NCI-H69 (cell line): ENCODE data around the gene FAM227B.
A peak's percentile ranks its signal among the peaks of the same experiment; 100 is the strongest.
"Not testable (repeated sequence)": the region's sequence is repeated elsewhere in the genome, so short reads cannot be mapped to it uniquely, and the experiment has no call there.

Source experiments
- DNase-seq: peaks from one replicate; lab custom pipeline; 2025; lab: John Stamatoyannopoulos, UW

Gene FAM227B

DNA sequence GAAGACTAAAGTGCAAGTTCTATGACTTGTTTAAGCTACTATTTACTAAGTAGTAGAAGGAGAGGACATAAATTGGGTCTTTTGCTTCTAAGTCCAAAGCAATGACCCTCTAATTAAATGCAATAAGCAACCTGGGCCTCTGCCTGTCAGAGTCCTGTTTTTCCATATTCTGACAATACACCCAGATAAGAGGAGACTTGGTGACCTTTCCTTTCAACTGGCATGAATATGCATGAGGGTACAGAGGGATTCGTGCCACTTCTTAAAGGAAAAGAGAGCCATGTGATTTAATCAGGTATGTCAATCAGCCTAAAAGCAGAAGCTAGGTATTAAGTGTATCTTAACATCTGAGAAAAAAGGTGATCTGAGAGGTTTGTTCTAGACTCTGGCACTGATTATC is 248.3 kb downstream of the FAM227B start:
- no peak for DNase-seq

DNA sequence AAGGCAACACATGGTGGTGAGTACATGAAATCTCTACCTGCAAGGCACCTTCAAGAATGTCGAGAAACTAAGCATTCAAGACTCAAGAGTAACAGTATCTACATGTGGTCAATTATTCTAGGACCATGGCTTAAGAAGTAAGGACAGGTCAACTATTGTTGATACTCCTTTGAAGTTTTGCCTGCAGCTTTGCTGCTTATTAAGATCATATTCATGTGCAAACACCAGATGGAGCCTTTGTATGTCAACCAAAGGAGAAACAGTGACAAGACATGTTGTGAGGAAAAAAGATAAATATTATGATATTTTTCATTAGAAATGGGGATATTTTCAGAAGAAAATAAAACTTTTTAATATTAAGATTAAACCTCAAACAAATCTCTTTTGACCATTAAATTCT is 249.8 kb downstream of the FAM227B start:
- peak; percentile 38 for DNase-seq

DNA sequence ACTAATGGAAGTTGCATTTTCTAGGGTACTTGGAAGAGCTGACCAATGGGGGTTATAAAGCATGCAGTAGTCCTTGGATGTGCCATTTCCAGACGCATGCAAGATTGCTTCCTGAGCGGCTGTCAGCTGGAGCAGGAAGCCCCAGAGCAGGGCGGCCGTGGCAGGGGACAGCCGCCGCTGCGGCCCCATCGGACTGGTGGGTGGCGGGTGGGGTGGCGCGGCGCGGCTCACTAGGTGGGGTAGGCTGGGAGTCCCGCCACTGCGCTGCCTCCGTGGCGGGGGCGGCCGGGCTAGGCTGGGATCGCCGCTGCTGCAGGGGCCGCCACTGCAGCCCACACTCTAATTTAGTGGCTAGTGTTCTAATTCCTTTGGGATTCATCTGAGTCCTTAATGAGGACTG is 254.1 kb downstream of the FAM227B start:
- DNase-seq, result no peak

DNA sequence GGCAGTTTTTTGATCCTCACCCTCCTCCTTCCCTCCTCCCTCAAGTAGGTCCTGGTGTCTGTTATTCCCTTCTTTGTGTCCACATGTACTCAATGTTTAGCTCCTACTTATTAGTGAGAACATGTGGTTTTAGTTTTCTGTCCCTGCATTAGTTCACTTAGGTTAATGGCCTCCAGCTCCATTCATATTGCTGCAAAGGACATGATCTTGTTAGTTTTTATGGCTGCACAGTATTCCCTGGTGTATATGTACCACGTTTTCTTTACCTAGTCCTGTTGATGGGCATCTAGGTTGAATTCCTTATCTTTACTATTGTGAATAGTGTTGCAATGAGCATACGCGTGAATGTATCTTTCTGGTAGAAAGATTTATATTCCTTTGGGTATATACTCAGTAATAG is 259.2 kb downstream of the FAM227B start:
- DNase-seq, result no peak

- not testable (repeated sequence) for DNase-seq
Measured at GRCh38 chr15:49354439-49354838, 266.2 kb downstream of the FAM227B start.

DNA sequence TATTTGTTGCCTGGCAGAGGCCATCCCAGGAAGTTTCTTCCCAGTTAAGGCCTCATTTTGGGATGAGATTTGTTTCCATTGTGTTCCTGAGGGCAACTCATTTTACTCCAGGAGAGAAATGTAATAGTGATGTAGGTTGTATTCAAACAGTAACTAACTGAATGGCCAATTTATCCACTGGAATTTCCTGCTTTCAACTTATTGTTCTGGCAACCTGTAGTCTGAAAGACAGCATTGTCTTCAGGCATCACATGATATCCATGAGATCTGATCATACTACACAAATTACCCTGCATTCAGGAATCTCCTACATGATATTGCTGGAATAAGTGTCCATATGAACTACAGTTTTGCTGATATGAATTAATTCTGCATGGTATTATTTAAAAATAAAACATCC is 277.1 kb downstream of the FAM227B start:
- no peak for DNase-seq

- DNase-seq, result no peak
Measured at GRCh38 chr15:49339656-49340055, 281.0 kb downstream of the FAM227B start.

GRCh38 chr15:49331951-49332350 is 288.7 kb downstream of the FAM227B start:
- no peak for DNase-seq

GRCh38 chr15:49331442-49331841 is 289.2 kb downstream of the FAM227B start:
- DNase-seq, result no peak

DNA sequence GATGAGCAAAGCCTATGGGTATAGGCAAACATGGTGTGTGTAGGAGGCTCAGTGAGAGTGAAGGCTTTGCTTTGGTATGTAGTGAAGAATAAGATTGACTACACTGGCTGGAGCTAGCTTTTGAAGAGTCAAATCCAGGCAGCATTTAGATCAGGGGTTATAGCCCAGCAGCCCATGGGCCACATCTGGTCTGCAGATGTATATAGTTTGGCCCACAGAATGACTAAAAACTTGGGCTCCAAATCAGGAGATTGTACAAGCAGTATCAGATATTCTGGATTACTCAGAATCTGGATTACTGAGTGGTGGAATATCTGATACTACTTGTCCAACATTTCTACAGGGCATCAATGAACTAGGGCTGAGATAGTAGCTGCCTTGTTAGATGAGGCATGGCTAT is 290.5 kb downstream of the FAM227B start:
- no peak for DNase-seq

- DNase-seq, result no peak
Measured at GRCh38 chr15:49328941-49329340, 291.7 kb downstream of the FAM227B start.

- DNase-seq, result no peak
Measured at GRCh38 chr15:49327927-49328326, 292.7 kb downstream of the FAM227B start.

DNA sequence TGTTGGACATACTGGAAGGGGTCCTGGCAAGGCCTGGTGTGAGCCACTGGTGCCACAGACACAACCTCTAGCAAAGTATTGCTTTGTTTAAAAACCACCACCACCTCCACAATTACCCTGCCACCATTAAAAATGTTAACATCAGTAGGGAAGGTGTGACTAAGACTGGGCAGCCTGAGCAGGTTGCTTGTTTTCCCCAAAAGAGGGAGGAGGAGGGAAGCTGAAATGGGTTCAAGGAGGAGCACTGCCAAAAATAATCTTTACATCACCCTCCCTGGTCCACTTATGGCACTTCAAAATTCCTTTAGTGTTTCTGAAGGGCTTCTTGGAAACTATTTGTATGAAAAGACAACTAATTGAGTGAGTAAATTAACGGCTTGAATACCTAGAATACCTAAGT is 297.4 kb downstream of the FAM227B start:
- DNase-seq, result no peak

GRCh38 chr15:49320351-49320750 is 300.3 kb downstream of the FAM227B start:
- DNase-seq, result no peak

- DNase-seq, result peak; percentile 57
Measured at GRCh38 chr15:49315391-49315823, 305.2 kb downstream of the FAM227B start.

DNA sequence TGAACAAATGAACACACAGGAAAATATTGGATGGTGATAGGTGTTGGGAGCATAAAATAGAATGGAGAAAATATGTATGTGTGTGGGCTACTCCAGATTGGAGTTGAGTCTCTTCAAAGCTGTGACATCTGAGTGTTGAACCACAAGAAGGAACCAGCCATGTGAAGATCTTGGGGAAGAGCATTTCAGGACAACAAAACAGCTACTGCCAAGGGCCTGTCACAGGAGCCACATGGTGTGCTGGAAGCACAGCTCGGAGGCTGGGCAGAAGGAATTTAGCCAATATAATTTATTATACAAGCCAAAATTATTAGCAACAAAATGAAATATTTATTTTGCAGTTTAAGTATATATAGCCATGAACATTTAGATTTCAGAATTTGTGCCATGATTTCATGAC is 305.9 kb downstream of the FAM227B start:
- no peak for DNase-seq

- no peak for DNase-seq
Measured at GRCh38 chr15:49313650-49314049, 307.0 kb downstream of the FAM227B start.

- DNase-seq, result no peak
Measured at GRCh38 chr15:49309889-49310288, 310.7 kb downstream of the FAM227B start.

DNA sequence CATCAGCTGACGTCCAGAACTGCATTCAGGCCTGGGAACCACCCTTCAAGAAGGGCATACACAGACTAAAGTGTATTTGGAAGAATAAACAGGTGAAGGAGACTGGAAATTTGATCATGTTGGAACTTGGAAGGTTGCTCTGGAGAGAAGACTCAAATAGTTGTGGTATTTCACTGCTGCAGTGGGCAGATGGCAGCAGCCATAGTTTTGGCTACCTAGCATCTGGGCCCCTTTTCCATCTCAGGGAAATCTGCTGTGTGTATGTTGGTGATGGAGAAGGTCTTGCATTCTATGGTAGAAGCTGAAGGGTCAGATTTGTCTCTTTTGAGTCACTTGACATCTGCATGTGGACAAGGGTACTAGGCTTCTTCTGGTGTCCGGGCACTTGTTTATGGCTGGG is 311.9 kb downstream of the FAM227B start:
- DNase-seq, result no peak

DNA sequence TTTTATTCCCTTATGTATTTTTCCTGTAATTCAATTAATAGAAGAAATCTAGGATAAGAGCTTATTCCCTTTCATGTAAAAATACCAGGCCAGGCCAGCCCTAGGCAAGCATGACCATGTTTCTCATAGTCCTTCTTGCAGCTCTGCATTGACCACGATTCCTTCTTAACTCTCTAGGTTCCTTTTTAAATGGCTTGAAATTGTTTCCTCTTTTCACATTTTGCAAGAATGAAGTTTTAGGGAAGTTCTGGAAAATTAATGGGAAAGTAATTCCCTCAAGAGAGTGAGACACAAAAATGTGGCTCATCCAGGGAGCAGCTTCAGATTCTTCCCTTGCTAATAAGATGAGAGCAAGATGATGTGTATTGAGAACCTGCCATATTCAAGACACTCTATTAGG is 314.1 kb downstream of the FAM227B start:
- DNase-seq, result no peak

GRCh38 chr15:49303003-49303402 is 317.6 kb downstream of the FAM227B start:
- no peak for DNase-seq

- no peak for DNase-seq
Measured at GRCh38 chr15:49301562-49301961, 319.1 kb downstream of the FAM227B start.

DNA sequence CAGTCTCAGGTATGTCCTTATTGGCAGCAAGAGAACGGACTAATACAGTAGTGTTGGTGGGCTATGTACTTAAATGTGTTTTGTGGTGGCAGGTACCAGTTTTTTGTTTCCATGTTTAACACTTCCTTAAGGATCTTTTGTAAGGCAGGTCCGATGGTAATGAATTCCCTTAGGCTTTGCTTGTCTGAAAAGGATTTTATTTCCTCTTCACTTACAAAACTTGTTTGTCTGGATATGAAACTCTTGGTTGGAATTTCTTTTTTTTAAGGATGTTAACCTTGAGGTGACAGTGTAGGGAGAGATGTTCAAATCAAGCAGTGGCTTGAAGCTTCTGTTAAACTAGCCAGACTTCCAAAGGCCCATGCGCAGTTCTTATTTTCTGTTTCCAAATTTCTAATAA is 319.8 kb downstream of the FAM227B start:
- no peak for DNase-seq

DNA sequence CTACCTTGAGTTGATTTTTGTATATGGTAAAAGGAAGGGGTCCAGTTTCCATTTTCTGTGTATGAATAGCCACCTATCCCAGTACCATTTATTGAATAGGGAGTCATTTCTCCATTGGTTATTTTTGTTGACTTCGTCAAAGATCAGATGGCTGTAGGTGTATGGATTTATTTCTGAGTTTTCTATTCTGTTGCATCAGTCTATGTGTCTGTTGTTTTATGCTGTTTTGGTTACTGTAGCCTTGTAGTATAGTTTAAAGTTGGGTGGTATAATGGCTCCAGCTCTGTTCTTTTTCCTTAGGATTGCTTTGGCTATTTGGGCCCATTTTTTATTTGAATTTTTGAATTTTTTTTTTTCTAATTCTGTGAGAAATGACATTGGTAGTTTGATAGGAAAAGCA is 323.0 kb downstream of the FAM227B start:
- no peak for DNase-seq

DNA sequence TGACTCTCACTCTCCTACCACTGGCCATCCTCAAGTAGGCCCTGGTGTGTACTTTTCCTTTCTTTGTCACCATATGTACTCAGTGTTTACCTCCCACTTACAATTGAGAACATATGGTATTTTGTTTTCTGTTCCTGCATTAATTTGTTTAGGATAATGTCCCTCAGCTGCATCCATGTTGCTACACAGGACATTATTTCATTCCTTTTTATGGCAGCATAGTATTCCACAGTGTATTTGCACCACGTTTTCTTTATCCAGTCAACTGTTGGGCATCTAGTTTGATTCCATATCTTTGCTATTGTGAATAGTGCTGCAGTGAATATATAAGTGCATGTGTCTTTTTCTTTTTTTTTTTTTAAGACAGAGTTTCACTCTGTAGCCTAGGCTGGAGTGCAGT is 324.4 kb downstream of the FAM227B start:
- DNase-seq, result no peak
